Measurements from ENCODE around the gene SEZ6. TPM values are rescaled to one million over a fixed set of nuclear protein-coding genes. Genes with fewer than 3 reads are reported as not detected.
A peak's percentile ranks its signal among the peaks of the same experiment; 100 is the strongest.

SEZ6 gene
- total RNA-seq, 3 donors from 2014 or later, result not detected

GRCh38 chr17:28951428-28951990 is 54.3 kb downstream of the SEZ6 start, which contains the start of gene PHF12:
PHF12 (minus strand) TSS chr17:28951518; CDS start chr17:28950960, 558 bp downstream.
- Histone ChIP-seq H3K36me3 (no peaks in the 10 kb centered on the region), H3K4me3 (peak within 1 kb of the TSS; percentile 96 to 97 (median 97)), H3K27me3 (no peaks in the 10 kb centered on the region), H3K27ac (peak within 1 kb of the TSS; percentile 98), H3K4me1 (no peaks in the 10 kb centered on the region), H3K9me3 (no peaks in the 10 kb centered on the region)
- DNase-seq (ENCODE audit: low spot score in 2 of 2), result peak; percentile 99 to 100
- TF ChIP-seq CTCF (IDR thresholded peaks at IDR 0.05) (no peak), POLR2AphosphoS5 (IDR thresholded peaks at IDR 0.05) (peak; percentile 69 to 97 (median 96)), POLR2A (IDR thresholded peaks at IDR 0.05) (peak; percentile 83)
- intact Hi-C loops (cut with DNase I; ENCODE audit: low total_unique reads), result loop anchor here (1.0 kb wide), 1 partner anchor 10 kb away; no protein-coding TSS in a partner anchor

GRCh38 chr17:28950752-28951427 is 54.9 kb downstream of the SEZ6 start:
- Histone ChIP-seq H3K4me1 (peaks cover 0 to 6% of the 10 kb centered on the region in 2 donors), H3K9me3 (no peaks in the 10 kb centered on the region), H3K36me3 (no peaks in the 10 kb centered on the region), H3K27ac (peak overlapping the region; percentile 95 to 98), H3K27me3 (no peaks in the 10 kb centered on the region), H3K4me3 (peak overlapping the region; percentile 96 to 97 (median 97))
- no peak for DNase-seq (ENCODE audit: low spot score in 2 of 2)
- TF ChIP-seq POLR2A (IDR thresholded peaks at IDR 0.05) (peak; percentile 39), POLR2AphosphoS5 (IDR thresholded peaks at IDR 0.05) (no peak)
- intact Hi-C loops (cut with DNase I; ENCODE audit: low total_unique reads), result loop anchor here (1.0 kb wide), 1 partner anchor 10 kb away; no protein-coding TSS in a partner anchor

- H3K27ac ChIP-seq, result peak overlapping the region; percentile 95 to 98
- H3K4me3 ChIP-seq, result peak overlapping the region; percentile 96 to 97 (median 97)
- no peaks in the 10 kb centered on the region for H3K36me3 ChIP-seq
- intact Hi-C loops (cut with DNase I; ENCODE audit: low total_unique reads), result no loop called here
- H3K27me3 ChIP-seq, result no peaks in the 10 kb centered on the region
- no peaks in the 10 kb centered on the region for H3K9me3 ChIP-seq
- H3K4me1 ChIP-seq, result peaks cover 0 to 9% of the 10 kb centered on the region in 2 donors
- peak; percentile 56 to 66 for DNase-seq (ENCODE audit: low spot score in 2 of 2)
- TF ChIP-seq CTCF (IDR thresholded peaks at IDR 0.05), result peak in 1 of 3 donors; percentile 19
- no peak for TF ChIP-seq POLR2AphosphoS5 (IDR thresholded peaks at IDR 0.05)
Measured at GRCh38 chr17:28950017-28950751, 55.6 kb downstream of the SEZ6 start.

GRCh38 chr17:28949185-28950016 is 56.4 kb downstream of the SEZ6 start:
- peak overlapping the region; percentile 96 to 97 (median 97) for H3K4me3 ChIP-seq
- H3K27ac ChIP-seq, result peak overlapping the region; percentile 95 to 98
- peak; percentile 51 to 69 for DNase-seq (ENCODE audit: low spot score in 2 of 2)
- no peak for TF ChIP-seq CTCF (IDR thresholded peaks at IDR 0.05)
- TF ChIP-seq POLR2AphosphoS5 (IDR thresholded peaks at IDR 0.05), result no peak
- no peak for TF ChIP-seq POLR2A (IDR thresholded peaks at IDR 0.05)
- no peaks in the 10 kb centered on the region for H3K9me3 ChIP-seq
- peaks cover 0 to 9% of the 10 kb centered on the region in 2 donors for H3K4me1 ChIP-seq
- H3K27me3 ChIP-seq, result no peaks in the 10 kb centered on the region
- no peaks in the 10 kb centered on the region for H3K36me3 ChIP-seq
- intact Hi-C loops (cut with DNase I; ENCODE audit: low total_unique reads), result loop anchor here (10.0 kb wide), 1 partner anchor 135 kb away; no protein-coding TSS in a partner anchor

- TF ChIP-seq POLR2A (IDR thresholded peaks at IDR 0.05), result no peak
- peak in 1 of 3 donors; percentile 18 for TF ChIP-seq POLR2AphosphoS5 (IDR thresholded peaks at IDR 0.05)
- no peak for DNase-seq (ENCODE audit: low spot score in 2 of 2)
- H3K27me3 ChIP-seq, result no peaks in the 10 kb centered on the region
- no peaks in the 10 kb centered on the region for H3K36me3 ChIP-seq
- no peaks in the 10 kb centered on the region for H3K9me3 ChIP-seq
- peaks cover 0 to 9% of the 10 kb centered on the region in 2 donors for H3K4me1 ChIP-seq
- intact Hi-C loops (cut with DNase I; ENCODE audit: low total_unique reads), result loop anchor here (10.0 kb wide), 1 partner anchor 134 kb away; no protein-coding TSS in a partner anchor
- H3K27ac ChIP-seq, result peak overlapping the region; percentile 95 to 98
- H3K4me3 ChIP-seq, result peak overlapping the region; percentile 96 to 97 (median 97)
Measured at GRCh38 chr17:28948873-28949184, 57.0 kb downstream of the SEZ6 start.

Data from breast epithelium (tissue), 4 donors.